Liver (tissue), 9 donors: ENCODE data around the gene CLMN. TPM values are rescaled to one million over a fixed set of nuclear protein-coding genes. Genes with fewer than 3 reads are reported as not detected.

Source experiments
- DNase-seq: peaks from one replicate; pipeline ENCODE4 v3.0.0-alpha.2; 2017; ENCODE audit warnings: low spot score
- H3K27ac ChIP-seq, 2 donors: one replicate each; pipeline ENCODE4 v1.7.0; 2013; ENCODE audit warnings: inconsistent platforms in 2 of 2, low read length in 2 of 2, control low read depth in 1 of 2, low read depth in 1 of 2, mild to moderate bottlenecking in 1 of 2
- H3K27me3 ChIP-seq, 4 donors: one replicate each; pipeline versions ENCODE4 v1.6.1 to v1.7.0; 2013; ENCODE audit warnings: low read length in 3 of 4, inconsistent platforms in 1 of 4, mild to moderate bottlenecking in 1 of 4, moderate library complexity in 1 of 4; ENCODE audit not compliant: control insufficient read depth in 4 of 4, insufficient read depth in 4 of 4
- H3K36me3 ChIP-seq, 4 donors: one replicate each; pipeline versions ENCODE4 v1.6.1 to v1.7.0; 2013; ENCODE audit warnings: low read length in 3 of 4, mild to moderate bottlenecking in 3 of 4, low read depth in 1 of 4, moderate library complexity in 1 of 4; ENCODE audit not compliant: control insufficient read depth in 4 of 4, insufficient read depth in 3 of 4
- H3K4me1 ChIP-seq, 4 donors: one replicate each; pipeline versions ENCODE4 v1.6.1 to v1.7.0; 2013; ENCODE audit warnings: low read length in 3 of 4, mild to moderate bottlenecking in 3 of 4, moderate library complexity in 1 of 4; ENCODE audit not compliant: control insufficient read depth in 4 of 4, insufficient read depth in 4 of 4
- H3K4me3 ChIP-seq, 3 donors: one replicate each; pipeline versions ENCODE4 v1.6.1 to v1.7.0; 2013; ENCODE audit warnings: low read length in 3 of 3, control low read depth in 1 of 3, low read depth in 1 of 3, mild to moderate bottlenecking in 1 of 3
- H3K9ac ChIP-seq, 2 donors: one replicate each; pipeline ENCODE4 v1.7.0; 2013; ENCODE audit warnings: low read length in 2 of 2, mild to moderate bottlenecking in 2 of 2, moderate library complexity in 2 of 2, control low read depth in 1 of 2, low read depth in 1 of 2
- H3K9me3 ChIP-seq, 4 donors: one replicate each; pipeline versions ENCODE4 v1.6.1 to v1.7.0; 2013; ENCODE audit warnings: low read length in 3 of 4; ENCODE audit not compliant: control insufficient read depth in 4 of 4
- CTCF ChIP-seq: fragments of 150-350 bp; IDR thresholded peaks from 2 replicates; pipeline ENCODE4 v1.5.1; 2017; ENCODE audit warnings: improper control_type of control experiment, low read depth, low read length; ENCODE audit not compliant: missing input control
- EGR1 ChIP-seq, 2 donors: IDR thresholded peaks; 2 replicates each; pipeline ENCODE4 v1.6.1; 2016 to 2018; ENCODE audit warnings: antibody characterized with exemption in 2 of 2, low read depth in 2 of 2
- FOXA1 ChIP-seq: IDR thresholded peaks from 2 replicates; pipeline ENCODE4 v1.6.1; 2016; ENCODE audit warnings: antibody characterized with exemption
- FOXA2 ChIP-seq: IDR thresholded peaks from 2 replicates; pipeline ENCODE4 v1.6.1; 2016; ENCODE audit warnings: antibody characterized with exemption
- GABPA ChIP-seq, 2 donors: IDR thresholded peaks in 1 of 2; conservative IDR thresholded peaks in 1 of 2; 2 replicates each; pipeline ENCODE4 v1.6.1; 2016; ENCODE audit warnings: antibody characterized with exemption in 2 of 2, mild to moderate bottlenecking in 1 of 2, moderate library complexity in 1 of 2
- HNF4A ChIP-seq, 2 donors: conservative IDR thresholded peaks; 2 replicates each; pipeline ENCODE4 v1.6.1; 2016; ENCODE audit warnings: antibody characterized with exemption in 2 of 2, mild to moderate bottlenecking in 2 of 2
- HNF4G ChIP-seq: IDR thresholded peaks from 2 replicates; pipeline ENCODE4 v1.6.1; 2016; ENCODE audit warnings: antibody characterized with exemption
- JUND ChIP-seq, 2 donors: IDR thresholded peaks; 2 replicates each; pipeline ENCODE4 v1.6.1; 2016; ENCODE audit warnings: antibody characterized with exemption in 2 of 2
- MAX ChIP-seq: IDR thresholded peaks from 2 replicates; pipeline ENCODE4 v1.6.1; 2016; ENCODE audit warnings: antibody characterized with exemption
- NR2F2 ChIP-seq: IDR thresholded peaks from 2 replicates; pipeline ENCODE4 v1.6.1; 2016; ENCODE audit warnings: antibody characterized with exemption
- RAD21 ChIP-seq, 2 donors: IDR thresholded peaks; 2 replicates each; pipeline ENCODE4 v1.6.1; 2016; ENCODE audit warnings: antibody characterized with exemption in 2 of 2, mild to moderate bottlenecking in 2 of 2
- RXRA ChIP-seq, 2 donors: IDR thresholded peaks; 2 replicates each; pipeline ENCODE4 v1.6.1; 2017 to 2018; ENCODE audit warnings: antibody characterized with exemption in 2 of 2, mild to moderate bottlenecking in 1 of 2
- SP1 ChIP-seq: IDR thresholded peaks from 2 replicates; pipeline ENCODE4 v1.6.1; 2018; ENCODE audit warnings: antibody characterized with exemption, mild to moderate bottlenecking
- TAF1 ChIP-seq: conservative IDR thresholded peaks from 2 replicates; pipeline ENCODE4 v1.6.1; 2016; ENCODE audit warnings: antibody characterized with exemption, mild to moderate bottlenecking
- YY1 ChIP-seq: IDR thresholded peaks from 2 replicates; pipeline ENCODE4 v1.6.1; 2016; ENCODE audit warnings: antibody characterized with exemption, mild to moderate bottlenecking
- WGBS: extraction: QIAGEN DNeasy Blood & Tissue Kit; methylation state at CpG from one replicate; pipeline ENCODE4 v1.1.7; 2013; 5-methylcytosine and 5-hydroxymethylcytosine counted together
- polyA plus RNA-seq, 2 donors: library from polyadenylated mRNA; stranded (reverse) in 1 of 2; unstranded in 1 of 2; fragments of 200-250 nt in 1 of 2; fragments of >200 nt in 1 of 2; fragmentation: Nextera tagmentation in 1 of 2; extraction: Ambion mirVana in 1 of 2; gene quantifications; one replicate each; pipeline versions ENCODE4 v1.2.1 to v1.2.3, GENCODE V29; 2013 to 2015
- total RNA-seq, 2 donors: library from RNA; depleted of rRNA; stranded (reverse); fragments of >200 nt; gene quantifications; one replicate each; pipeline ENCODE4 v1.2.3, GENCODE V29; 2014
- TF ChIP-seq, protein P1 (sequence below): IDR thresholded peaks from 2 replicates; pipeline ENCODE4 v1.6.1; 2016; ENCODE audit warnings: antibody characterized with exemption, mild to moderate bottlenecking
- TF ChIP-seq, protein P2 (sequence below): IDR thresholded peaks from 2 replicates; pipeline ENCODE4 v1.6.1; 2016; ENCODE audit warnings: antibody characterized with exemption
- TF ChIP-seq, protein P3 (sequence below): IDR thresholded peaks from 2 replicates; pipeline ENCODE4 v1.6.1; 2016; ENCODE audit warnings: antibody characterized with exemption
- donor health status: healthy.
- donor health status: healthy.
- donor health status: healthy.
- donor health status: healthy.
- donor health status: healthy.

Gene CLMN
- total and polyA plus RNA-seq, 4 donors, result 6.0 to 41.1 (median 24.1) TPM

DNA sequence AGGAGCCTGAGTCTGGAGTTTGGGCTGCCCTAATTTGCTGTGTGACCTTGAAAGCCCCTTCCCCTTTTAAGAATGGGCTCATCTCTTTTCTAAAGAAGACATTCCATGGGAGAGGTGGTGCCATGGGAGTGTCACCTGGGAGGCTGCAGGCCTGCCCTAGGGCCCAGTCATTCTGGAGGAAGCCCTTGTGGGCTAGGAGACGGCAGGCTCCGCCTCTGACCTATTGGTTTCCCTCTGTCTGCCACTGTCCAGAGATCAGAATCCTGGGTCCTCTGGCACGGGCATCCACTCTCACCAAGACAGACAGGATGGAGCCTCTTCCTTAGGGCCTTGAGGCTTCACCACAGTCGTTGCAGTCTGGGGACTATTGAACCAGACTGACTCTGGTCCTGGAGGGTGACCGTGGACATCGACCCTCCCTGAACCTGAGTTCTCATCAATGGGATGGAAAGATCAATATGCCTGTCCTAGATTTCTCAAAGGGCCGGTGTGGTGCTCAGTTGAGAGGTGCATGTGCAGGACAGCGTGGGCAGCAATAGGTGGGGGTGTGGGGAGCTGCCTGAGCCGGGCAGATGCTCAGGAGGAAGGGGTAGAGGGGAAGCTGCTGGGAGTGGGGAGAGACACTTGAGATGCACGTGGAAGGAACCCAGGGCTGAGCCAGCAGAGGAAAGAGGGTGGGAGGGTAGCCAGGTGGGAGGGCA, 12.2 kb upstream of the CLMN start:
- H3K4me1 ChIP-seq, result peaks cover 11 to 20% (median 18%) of the 10 kb centered on the region in 4 donors
- H3K27me3 ChIP-seq, result no peaks in the 10 kb centered on the region
- no peak for DNase-seq
- H3K9me3 ChIP-seq, result no peaks in the 10 kb centered on the region
- H3K9ac ChIP-seq, result no peak overlapping the region
- H3K27ac ChIP-seq, result peak overlapping the region; percentile 6 to 53
- H3K4me3 ChIP-seq, result no peak overlapping the region
- peak; percentile 100 for TF ChIP-seq RXRA (IDR thresholded peaks at IDR 0.05)
- peak; percentile 96 for TF ChIP-seq FOXA2
- TF ChIP-seq CTCF, result no peak
- peak in 1 of 2 donors; percentile 22 for TF ChIP-seq GABPA (IDR thresholded peaks at IDR 0.05 in 1 of 2, conservative IDR thresholded peaks at IDR 0.05 in 1 of 2)
- peak; percentile 98 for TF ChIP-seq FOXA1
- TF ChIP-seq NR2F2, result peak; percentile 77
- TF ChIP-seq HNF4G, result peak; percentile 93
- peak; percentile 83 for TF ChIP-seq MAX
- TF ChIP-seq, protein P1, sequence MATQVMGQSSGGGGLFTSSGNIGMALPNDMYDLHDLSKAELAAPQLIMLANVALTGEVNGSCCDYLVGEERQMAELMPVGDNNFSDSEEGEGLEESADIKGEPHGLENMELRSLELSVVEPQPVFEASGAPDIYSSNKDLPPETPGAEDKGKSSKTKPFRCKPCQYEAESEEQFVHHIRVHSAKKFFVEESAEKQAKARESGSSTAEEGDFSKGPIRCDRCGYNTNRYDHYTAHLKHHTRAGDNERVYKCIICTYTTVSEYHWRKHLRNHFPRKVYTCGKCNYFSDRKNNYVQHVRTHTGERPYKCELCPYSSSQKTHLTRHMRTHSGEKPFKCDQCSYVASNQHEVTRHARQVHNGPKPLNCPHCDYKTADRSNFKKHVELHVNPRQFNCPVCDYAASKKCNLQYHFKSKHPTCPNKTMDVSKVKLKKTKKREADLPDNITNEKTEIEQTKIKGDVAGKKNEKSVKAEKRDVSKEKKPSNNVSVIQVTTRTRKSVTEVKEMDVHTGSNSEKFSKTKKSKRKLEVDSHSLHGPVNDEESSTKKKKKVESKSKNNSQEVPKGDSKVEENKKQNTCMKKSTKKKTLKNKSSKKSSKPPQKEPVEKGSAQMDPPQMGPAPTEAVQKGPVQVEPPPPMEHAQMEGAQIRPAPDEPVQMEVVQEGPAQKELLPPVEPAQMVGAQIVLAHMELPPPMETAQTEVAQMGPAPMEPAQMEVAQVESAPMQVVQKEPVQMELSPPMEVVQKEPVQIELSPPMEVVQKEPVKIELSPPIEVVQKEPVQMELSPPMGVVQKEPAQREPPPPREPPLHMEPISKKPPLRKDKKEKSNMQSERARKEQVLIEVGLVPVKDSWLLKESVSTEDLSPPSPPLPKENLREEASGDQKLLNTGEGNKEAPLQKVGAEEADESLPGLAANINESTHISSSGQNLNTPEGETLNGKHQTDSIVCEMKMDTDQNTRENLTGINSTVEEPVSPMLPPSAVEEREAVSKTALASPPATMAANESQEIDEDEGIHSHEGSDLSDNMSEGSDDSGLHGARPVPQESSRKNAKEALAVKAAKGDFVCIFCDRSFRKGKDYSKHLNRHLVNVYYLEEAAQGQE, result peak; percentile 68
- TF ChIP-seq TAF1, result peak; percentile 52
- peak; percentile 96 to 97 for TF ChIP-seq HNF4A (conservative IDR thresholded peaks at IDR 0.05)
- TF ChIP-seq EGR1 (IDR thresholded peaks at IDR 0.05; ENCODE audit: low read depth in 2 of 2), result peak; percentile 95 to 98
- peak; percentile 54 for TF ChIP-seq YY1
- TF ChIP-seq, protein P2, sequence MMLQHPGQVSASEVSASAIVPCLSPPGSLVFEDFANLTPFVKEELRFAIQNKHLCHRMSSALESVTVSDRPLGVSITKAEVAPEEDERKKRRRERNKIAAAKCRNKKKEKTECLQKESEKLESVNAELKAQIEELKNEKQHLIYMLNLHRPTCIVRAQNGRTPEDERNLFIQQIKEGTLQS, result peak; percentile 78
- TF ChIP-seq RAD21 (IDR thresholded peaks at IDR 0.05), result peak; percentile 54 to 72
- TF ChIP-seq, protein P3, sequence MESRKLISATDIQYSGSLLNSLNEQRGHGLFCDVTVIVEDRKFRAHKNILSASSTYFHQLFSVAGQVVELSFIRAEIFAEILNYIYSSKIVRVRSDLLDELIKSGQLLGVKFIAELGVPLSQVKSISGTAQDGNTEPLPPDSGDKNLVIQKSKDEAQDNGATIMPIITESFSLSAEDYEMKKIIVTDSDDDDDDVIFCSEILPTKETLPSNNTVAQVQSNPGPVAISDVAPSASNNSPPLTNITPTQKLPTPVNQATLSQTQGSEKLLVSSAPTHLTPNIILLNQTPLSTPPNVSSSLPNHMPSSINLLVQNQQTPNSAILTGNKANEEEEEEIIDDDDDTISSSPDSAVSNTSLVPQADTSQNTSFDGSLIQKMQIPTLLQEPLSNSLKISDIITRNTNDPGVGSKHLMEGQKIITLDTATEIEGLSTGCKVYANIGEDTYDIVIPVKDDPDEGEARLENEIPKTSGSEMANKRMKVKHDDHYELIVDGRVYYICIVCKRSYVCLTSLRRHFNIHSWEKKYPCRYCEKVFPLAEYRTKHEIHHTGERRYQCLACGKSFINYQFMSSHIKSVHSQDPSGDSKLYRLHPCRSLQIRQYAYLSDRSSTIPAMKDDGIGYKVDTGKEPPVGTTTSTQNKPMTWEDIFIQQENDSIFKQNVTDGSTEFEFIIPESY, result peak; percentile 65
- peak; percentile 100 for TF ChIP-seq SP1
- peak; percentile 89 to 90 for TF ChIP-seq JUND (IDR thresholded peaks at IDR 0.05)
- H3K36me3 ChIP-seq, result no peaks in the 10 kb centered on the region
- WGBS, result 47% methylated on average over 10 of the region's 10 CpGs
